H9 (cell line): Measurements from ENCODE around the gene IGSF9. TPM values are rescaled to one million over a fixed set of nuclear protein-coding genes. Genes with fewer than 3 reads are reported as not detected.
A peak's percentile ranks its signal among the peaks of the same experiment; 100 is the strongest.

Experiments used
- DNase-seq: peaks from one replicate; pipeline ENCODE4 v3.0.0-alpha.2; 2017
- H2AFZ ChIP-seq: one replicate; pipeline ENCODE4 v1.6.1; 2013; ENCODE audit warnings: mild to moderate bottlenecking, low read length, control low read depth, moderate library complexity
- H2AK5ac ChIP-seq: 2 replicates; pipeline ENCODE4 v1.6.1; 2013; ENCODE audit warnings: low read length, control low read depth, mixed read lengths; ENCODE audit not compliant: insufficient read length
- H2BK120ac ChIP-seq: one replicate; pipeline ENCODE4 v1.6.1; 2013; ENCODE audit warnings: low read depth, mild to moderate bottlenecking, low read length, control low read depth, inconsistent platforms; ENCODE audit not compliant: poor library complexity, severe bottlenecking
- H2BK12ac ChIP-seq: 2 replicates; pipeline ENCODE4 v1.6.1; 2013; ENCODE audit warnings: low read length, control low read depth, mixed read lengths, low read depth; ENCODE audit not compliant: insufficient read length
- H2BK15ac ChIP-seq: 2 replicates; pipeline ENCODE4 v1.6.1; 2013; ENCODE audit warnings: low read depth, low read length, control low read depth
- H2BK20ac ChIP-seq: one replicate; pipeline ENCODE4 v1.6.1; 2013; ENCODE audit warnings: low read depth, mild to moderate bottlenecking, low read length, control low read depth, inconsistent platforms; ENCODE audit not compliant: poor library complexity, severe bottlenecking
- H2BK5ac ChIP-seq: 2 replicates; pipeline ENCODE4 v1.6.1; 2013; ENCODE audit warnings: low read length, control low read depth, mixed read lengths; ENCODE audit not compliant: insufficient read length
- H3K14ac ChIP-seq: 2 replicates; pipeline ENCODE4 v1.6.1; 2013; ENCODE audit warnings: low read length, control low read depth; ENCODE audit not compliant: insufficient read depth
- H3K18ac ChIP-seq: 2 replicates; pipeline ENCODE4 v1.6.1; 2013; ENCODE audit warnings: low read depth, mild to moderate bottlenecking, mixed read lengths, low read length, control low read depth; ENCODE audit not compliant: insufficient read length
- H3K23ac ChIP-seq: 2 replicates; pipeline ENCODE4 v1.6.1; 2013; ENCODE audit warnings: low read length, control low read depth, mixed read lengths, low read depth; ENCODE audit not compliant: insufficient read length
- H3K23me2 ChIP-seq: 2 replicates; pipeline ENCODE4 v1.6.1; 2013; ENCODE audit warnings: low read depth, mild to moderate bottlenecking, mixed read lengths, low read length, control low read depth; ENCODE audit not compliant: insufficient read length, poor library complexity, severe bottlenecking
- H3K27ac ChIP-seq: 2 replicates; pipeline ENCODE4 v1.5.1; 2013; ENCODE audit warnings: low read length, control low read depth, mixed read lengths, low read depth; ENCODE audit not compliant: insufficient read length
- H3K27me3 ChIP-seq: 2 replicates; pipeline ENCODE4 v1.6.1; 2013; ENCODE audit warnings: low read length, control low read depth, inconsistent platforms; ENCODE audit not compliant: insufficient read depth
- H3K4ac ChIP-seq: 2 replicates; pipeline ENCODE4 v1.6.1; 2013; ENCODE audit warnings: low read depth, mild to moderate bottlenecking, control low read depth, inconsistent platforms, low read length, moderate library complexity
- H3K4me1 ChIP-seq: 2 replicates; pipeline ENCODE4 v1.6.1; 2013; ENCODE audit warnings: low read length, control low read depth, inconsistent platforms; ENCODE audit not compliant: insufficient read depth
- H3K4me2 ChIP-seq: 2 replicates; pipeline ENCODE4 v1.6.1; 2013; ENCODE audit warnings: low read length, control low read depth, mixed read lengths; ENCODE audit not compliant: insufficient read length, insufficient read depth
- H3K56ac ChIP-seq: 2 replicates; pipeline ENCODE4 v1.6.1; 2013; ENCODE audit warnings: low read depth, mild to moderate bottlenecking, mixed read lengths, low read length, control low read depth; ENCODE audit not compliant: insufficient read length
- H3K79me1 ChIP-seq: 2 replicates; pipeline ENCODE4 v1.6.1; 2013; ENCODE audit warnings: low read depth, mild to moderate bottlenecking, moderate library complexity, low read length, control low read depth, inconsistent platforms; ENCODE audit not compliant: insufficient read depth, poor library complexity, severe bottlenecking
- H3K79me2 ChIP-seq: 2 replicates; pipeline ENCODE4 v1.6.1; 2013; ENCODE audit warnings: low read length, control low read depth, inconsistent platforms; ENCODE audit not compliant: insufficient read depth
- H3K9ac ChIP-seq: 2 replicates; pipeline ENCODE4 v1.6.1; 2013; ENCODE audit warnings: low read length, control low read depth, mixed read lengths; ENCODE audit not compliant: insufficient read length; ENCODE audit errors: extremely low read depth
- H3K9me3 ChIP-seq: one replicate; pipeline ENCODE4 v1.6.1; 2013; ENCODE audit warnings: low read depth, low read length, inconsistent platforms; ENCODE audit not compliant: control insufficient read depth
- H3T11ph ChIP-seq: one replicate; pipeline ENCODE4 v1.6.1; 2013; ENCODE audit warnings: mild to moderate bottlenecking, low read length, control low read depth, inconsistent platforms
- H4K20me1 ChIP-seq: one replicate; pipeline ENCODE4 v1.6.1; 2013; ENCODE audit not compliant: control insufficient read depth, insufficient read length, insufficient read depth
- H4K5ac ChIP-seq: 2 replicates; pipeline ENCODE4 v1.6.1; 2013; ENCODE audit warnings: low read depth, mild to moderate bottlenecking, mixed read lengths, low read length, control low read depth; ENCODE audit not compliant: insufficient read length
- H4K8ac ChIP-seq: replicated peaks from 2 replicates; pipeline ENCODE4 v1.6.1; 2013; ENCODE audit warnings: low read length, control low read depth, mixed read lengths, low read depth; ENCODE audit not compliant: insufficient read length
- H4K91ac ChIP-seq: 2 replicates; pipeline ENCODE4 v1.6.1; 2013; ENCODE audit warnings: low read depth, mild to moderate bottlenecking, moderate library complexity, mixed read lengths, low read length, control low read depth; ENCODE audit not compliant: insufficient read length
- H3K27ac Mint-ChIP-seq, 3 experiments: 2 replicates in 2 of 3; 3 replicates in 1 of 3; pipeline ENCODE4 v1.8.0; 2020 to 2021; ENCODE audit warnings: mixed read lengths in 3 of 3, mild to moderate bottlenecking in 1 of 3, moderate library complexity in 1 of 3
- H3K27me3 Mint-ChIP-seq: 2 replicates; pipeline ENCODE4 v1.8.0; 2021; ENCODE audit warnings: low read depth, mild to moderate bottlenecking, moderate library complexity, mixed read lengths
- H3K36me3 Mint-ChIP-seq, 3 experiments: 2 replicates in 2 of 3; 3 replicates in 1 of 3; pipeline ENCODE4 v1.8.0; 2020 to 2021; ENCODE audit warnings: low read depth in 3 of 3, mixed read lengths in 3 of 3; ENCODE audit not compliant: insufficient read depth in 1 of 3
- H3K4me1 Mint-ChIP-seq, 2 experiments: 2 replicates each; pipeline ENCODE4 v1.8.0; 2020; ENCODE audit warnings: mixed read lengths in 2 of 2
- H3K4me3 Mint-ChIP-seq, 2 experiments: 2 replicates in 1 of 2; 3 replicates in 1 of 2; pipeline ENCODE4 v1.8.0; 2020 to 2021; ENCODE audit warnings: mild to moderate bottlenecking in 2 of 2, mixed read lengths in 2 of 2, moderate library complexity in 1 of 2
- H3K9me3 Mint-ChIP-seq, 2 experiments: 2 replicates in 1 of 2; 3 replicates in 1 of 2; pipeline ENCODE4 v1.8.0; 2020; ENCODE audit warnings: mild to moderate bottlenecking in 2 of 2, mixed read lengths in 2 of 2, moderate library complexity in 1 of 2
- CTCF ChIP-seq: fragments of 200-600 bp; sonication (generic); conservative IDR thresholded peaks from 3 replicates; pipeline ENCODE4 v1.8.0; 2021; ENCODE audit warnings: antibody characterized with exemption, mild to moderate bottlenecking
- WGBS: extraction: QIAGEN DNeasy Blood & Tissue Kit; methylation state at CpG from one replicate; pipeline ENCODE4 v1.1.7; 2013; ENCODE audit warnings: missing lambda C conversion rate, low lambda C conversion rate, mixed read lengths; ENCODE audit not compliant: insufficient read length; ENCODE audit errors: extremely low coverage; 5-methylcytosine and 5-hydroxymethylcytosine counted together
- total RNA-seq: library from RNA; stranded (reverse); gene quantifications from 2 replicates; pipeline ENCODE4 v1.2.1, GENCODE V29; 2021

Gene IGSF9
- total RNA-seq, 1 experiment from 2014 or later: 11.3 TPM

DNA sequence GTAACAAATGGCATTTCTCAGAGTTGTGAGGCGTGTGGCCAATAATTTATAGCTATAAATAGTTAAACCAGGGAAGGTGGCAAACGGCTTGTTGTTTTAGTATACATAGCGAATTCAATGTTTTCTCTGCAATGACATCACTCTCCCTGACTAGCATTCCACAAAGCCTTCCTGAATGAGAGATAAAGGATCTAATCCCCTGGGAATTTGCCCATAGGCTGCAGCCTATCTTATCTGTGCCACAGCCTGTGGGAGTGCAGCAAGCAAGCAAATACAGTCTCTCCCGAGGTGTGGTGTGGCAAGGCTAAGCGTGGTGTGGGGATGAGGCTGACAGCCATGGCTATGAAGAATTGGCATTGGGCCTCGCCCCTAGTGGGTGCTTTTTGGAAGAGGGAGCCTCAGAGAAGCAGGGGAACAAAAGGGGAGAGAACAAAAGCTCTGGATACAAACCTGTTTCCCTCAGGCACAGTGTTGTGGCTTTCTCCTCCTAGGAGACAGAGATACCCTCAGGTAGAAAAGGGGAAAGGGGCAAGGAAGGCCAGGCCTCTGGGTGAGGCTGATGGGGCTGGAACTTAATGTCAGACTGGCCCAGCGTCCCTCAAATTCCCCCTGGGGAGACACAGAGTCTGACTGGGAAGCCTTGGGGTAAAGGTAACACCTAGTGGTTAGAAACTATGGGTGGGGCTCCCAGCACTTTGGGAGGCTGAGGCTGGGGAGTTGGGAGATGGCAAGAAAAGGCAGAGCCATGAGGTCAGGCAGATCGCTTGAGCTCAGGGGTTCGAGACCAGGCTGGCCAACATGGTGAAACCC is 29.0 kb downstream of the IGSF9 start:
- Histone ChIP-seq H3K79me1 (no peaks in the 10 kb centered on the region), H4K91ac (no peak overlapping the region), H2BK120ac (no peak overlapping the region), H3K23ac (no peak overlapping the region), H4K8ac (no peak overlapping the region), H2AK5ac (no peak overlapping the region), H2BK15ac (no peak overlapping the region), H3K4ac (no peak overlapping the region), H3K4me2 (no peak overlapping the region), H2BK12ac (no peak overlapping the region), H3K9me3 (no peaks in the 10 kb centered on the region), H3K14ac (peak overlapping the region; percentile 78), H2BK5ac (no peak overlapping the region), H3K18ac (peak overlapping the region; percentile 79), H2BK20ac (no peak overlapping the region), H3K27ac (peak overlapping the region; percentile 35), H2AFZ (no peak overlapping the region), H3K4me1 (peaks cover 18% of the 10 kb centered on the region; the same call in 1 of the 2 replicates), H4K5ac (no peak overlapping the region), H3K79me2 (no peaks in the 10 kb centered on the region), H4K20me1 (no peaks in the 10 kb centered on the region), H3K9ac (no peak overlapping the region), H3K23me2 (no peaks in the 10 kb centered on the region), H3T11ph (peak overlapping the region; percentile 75), H3K56ac (no peak overlapping the region), H3K27me3 (no peaks in the 10 kb centered on the region)
- no CpG with 5 or more reads among the region's 9 CpGs for WGBS
- Mint-ChIP-seq H3K9me3 (no peaks in the 10 kb centered on the region; a peak in 1 of 5 replicates), H3K36me3 (peaks cover 0 to 35% (median 20%) of the 10 kb centered on the region in 3 experiments; a peak in 5 of 7 replicates), H3K27me3 (no peaks in the 10 kb centered on the region), H3K4me3 (no peak overlapping the region), H3K4me1 (peaks cover 50 to 54% of the 10 kb centered on the region in 2 experiments), H3K27ac (peak overlapping the region; percentile 26 to 98 (median 98); a peak in 5 of 7 replicates)
- no peak for TF ChIP-seq CTCF
- DNase-seq: no peak
